NOMO-1 (cell line): Measurements from ENCODE around the gene ZNF419.
"Not testable (repeated sequence)": the region's sequence is repeated elsewhere in the genome, so short reads cannot be mapped to it uniquely, and the experiment has no call there.

Experiments
- DNase-seq, 2 experiments: peaks; one replicate each; lab custom pipeline; 2025; ENCODE audit not compliant: unreplicated experiment in 2 of 2; lab: John Stamatoyannopoulos, UW

The ZNF419 gene

GRCh38 chr19:57487477-57488298 lies at the start of gene ZNF419:
TSS of gene ZNF419 (plus strand) at chr19:57487750. CDS start at chr19:57487951, 201 bp downstream.
- peak; percentile 64 to 78 for DNase-seq

GRCh38 chr19:57437931-57438330 lies 49.6 kb upstream of the ZNF419 start:
- DNase-seq: no peak

- DNase-seq: no peak
These were observed 48.6 kb upstream of the ZNF419 start for GRCh38 chr19:57438925-57439324.

GRCh38 chr19:57441979-57442752 lies 45.4 kb upstream of the ZNF419 start:
- DNase-seq: no peak

GRCh38 chr19:57443121-57443696 lies 44.3 kb upstream of the ZNF419 start:
- no peak for DNase-seq

- no peak for DNase-seq
These were observed 35.2 kb upstream of the ZNF419 start for GRCh38 chr19:57452307-57452706.

GRCh38 chr19:57465680-57466381 lies 21.7 kb upstream of the ZNF419 start:
- DNase-seq: peak in 1 of 2 experiments; percentile 15

- DNase-seq: no peak
These were observed 21.1 kb upstream of the ZNF419 start for GRCh38 chr19:57466489-57466888.

GRCh38 chr19:57473646-57474045 lies 13.9 kb upstream of the ZNF419 start:
- DNase-seq: no peak

- DNase-seq: peak; percentile 93 to 97
These were observed 10.2 kb upstream of the ZNF419 start, which contains the start of gene ZNF772 for GRCh38 chr19:57477191-57478008. TSS of gene ZNF772 (minus strand) at chr19:57477566. CDS start at chr19:57477309, 257 bp downstream.

- DNase-seq: not testable (repeated sequence)
These were observed 722 bp downstream of the ZNF419 start for GRCh38 chr19:57488299-57488644.

GRCh38 chr19:57499332-57499679 lies 11.8 kb downstream of the ZNF419 start:
- DNase-seq: not testable (repeated sequence)

GRCh38 chr19:57499680-57500395 lies 12.3 kb downstream of the ZNF419 start, which contains the start of gene ZNF773:
TSS of gene ZNF773 (plus strand) at chr19:57499938. CDS start at chr19:57500081, 143 bp downstream.
- peak; percentile 87 to 89 for DNase-seq

GRCh38 chr19:57500400-57500799 lies 12.8 kb downstream of the ZNF419 start:
- DNase-seq: not testable (repeated sequence)

GRCh38 chr19:57506163-57506562 lies 18.6 kb downstream of the ZNF419 start:
- DNase-seq: no peak

- no peak for DNase-seq
These were observed 23.9 kb downstream of the ZNF419 start for GRCh38 chr19:57511484-57511883.

- DNase-seq: no peak
These were observed 25.3 kb downstream of the ZNF419 start for GRCh38 chr19:57512845-57513244.

- no peak for DNase-seq
These were observed 27.7 kb downstream of the ZNF419 start for GRCh38 chr19:57515255-57515654.

GRCh38 chr19:57518021-57518420 lies 30.5 kb downstream of the ZNF419 start:
- DNase-seq: not testable (repeated sequence)
